GM18505 (cell line): ENCODE results near the gene SULF2.

Source experiments
- ATAC-seq: cut with Tn5 transposase; IDR thresholded peaks from one replicate; pipeline ENCODE4 v1.9.1; 2021; ENCODE audit not compliant: unreplicated experiment
- POLR2A ChIP-seq: IDR thresholded peaks from 4 replicates; pipeline ENCODE4 v1.6.1; 2011; ENCODE audit warnings: borderline replicate concordance; ENCODE audit not compliant: insufficient read depth, insufficient read length; ENCODE audit errors: extremely low read depth

The SULF2 gene

GRCh38 chr20:47736570-47737152 is 48.6 kb downstream of the SULF2 start:
- ATAC-seq, result no peak
- no peak for TF ChIP-seq POLR2A

- no peak for TF ChIP-seq POLR2A
- no peak for ATAC-seq
Measured at GRCh38 chr20:47735412-47736400, 49.6 kb downstream of the SULF2 start.

- no peak for ATAC-seq
- TF ChIP-seq POLR2A, result no peak
Measured at GRCh38 chr20:47734870-47735269, 50.4 kb downstream of the SULF2 start.

- no peak for TF ChIP-seq POLR2A
- ATAC-seq, result no peak
Measured at GRCh38 chr20:47733892-47734291, 51.4 kb downstream of the SULF2 start.

GRCh38 chr20:47730744-47731143 is 54.5 kb downstream of the SULF2 start:
- TF ChIP-seq POLR2A, result no peak
- ATAC-seq, result no peak

- ATAC-seq, result no peak
- TF ChIP-seq POLR2A, result no peak
Measured at GRCh38 chr20:47729472-47729871, 55.8 kb downstream of the SULF2 start.

- no peak for TF ChIP-seq POLR2A
- ATAC-seq, result peak; percentile 5
Measured at GRCh38 chr20:47727909-47728361, 57.3 kb downstream of the SULF2 start.

- peak; percentile 37 for TF ChIP-seq POLR2A
- ATAC-seq, result peak; percentile 63
Measured at GRCh38 chr20:47727170-47727880, 58.0 kb downstream of the SULF2 start.

GRCh38 chr20:47726632-47727031 is 58.6 kb downstream of the SULF2 start:
- ATAC-seq, result no peak
- no peak for TF ChIP-seq POLR2A

- no peak for ATAC-seq
Measured at GRCh38 chr20:47725248-47725973, 59.9 kb downstream of the SULF2 start.

GRCh38 chr20:47724910-47725247 is 60.4 kb downstream of the SULF2 start:
- no peak for TF ChIP-seq POLR2A
- ATAC-seq, result no peak

More at GRCh38 chr20:47725248-47725973, 59.9 kb downstream of the SULF2 start:
- no peak for TF ChIP-seq POLR2A

- ATAC-seq, result no peak
Measured at GRCh38 chr20:47724396-47724795, 60.9 kb downstream of the SULF2 start.

GRCh38 chr20:47723322-47723721 is 62.0 kb downstream of the SULF2 start:
- ATAC-seq, result no peak
- TF ChIP-seq POLR2A, result no peak

More at GRCh38 chr20:47724396-47724795, 60.9 kb downstream of the SULF2 start:
- TF ChIP-seq POLR2A, result no peak
